ENCODE results near the gene PDZK1IP1.

The PDZK1IP1 gene

GRCh38 chr1:47189844-47190508 is at the start of gene PDZK1IP1:
Gene PDZK1IP1 (minus strand): TSS chr1:47190036. CDS start chr1:47189932, 104 bp downstream.
- DNase-seq (ENCODE audit: low read depth): peak; percentile 61

- no peak for DNase-seq (ENCODE audit: low read depth)
Measured at GRCh38 chr1:47238935-47239592, 49.2 kb upstream of the PDZK1IP1 start.

- no peak for DNase-seq (ENCODE audit: low read depth)
Measured at GRCh38 chr1:47235806-47236205, 46.0 kb upstream of the PDZK1IP1 start.

GRCh38 chr1:47235241-47235681 is 45.4 kb upstream of the PDZK1IP1 start:
- DNase-seq (ENCODE audit: low read depth): no peak

GRCh38 chr1:47233186-47233585 is 43.4 kb upstream of the PDZK1IP1 start:
- DNase-seq (ENCODE audit: low read depth): no peak

GRCh38 chr1:47232187-47232874 is 42.5 kb upstream of the PDZK1IP1 start, which contains the start of gene TAL1:
Gene TAL1 (minus strand): TSS chr1:47232225. CDS start chr1:47225888, 6,337 bp downstream.
- DNase-seq (ENCODE audit: low read depth): no peak

GRCh38 chr1:47231301-47232186 is 41.7 kb upstream of the PDZK1IP1 start:
- no peak for DNase-seq (ENCODE audit: low read depth)

GRCh38 chr1:47230692-47231300 is 41.0 kb upstream of the PDZK1IP1 start:
- DNase-seq (ENCODE audit: low read depth): no peak

GRCh38 chr1:47229886-47230691 is 40.3 kb upstream of the PDZK1IP1 start:
- no peak for DNase-seq (ENCODE audit: low read depth)

- no peak for DNase-seq (ENCODE audit: low read depth)
Measured at GRCh38 chr1:47229031-47229885, 39.4 kb upstream of the PDZK1IP1 start.

GRCh38 chr1:47228644-47229030 is 38.8 kb upstream of the PDZK1IP1 start:
- no peak for DNase-seq (ENCODE audit: low read depth)

GRCh38 chr1:47227341-47228232 is 37.8 kb upstream of the PDZK1IP1 start:
- no peak for DNase-seq (ENCODE audit: low read depth)

GRCh38 chr1:47226839-47227215 is 37.0 kb upstream of the PDZK1IP1 start:
- DNase-seq (ENCODE audit: low read depth): no peak

- DNase-seq (ENCODE audit: low read depth): no peak
Measured at GRCh38 chr1:47226121-47226838, 36.4 kb upstream of the PDZK1IP1 start.

- DNase-seq (ENCODE audit: low read depth): no peak
Measured at GRCh38 chr1:47225430-47226100, 35.7 kb upstream of the PDZK1IP1 start.

GRCh38 chr1:47224676-47225399 is 35.0 kb upstream of the PDZK1IP1 start:
- DNase-seq (ENCODE audit: low read depth): no peak

Measured in GM04503 (cell line).